A549 (cell line): ENCODE results near the gene TNFRSF13B. TPM values are rescaled to one million over a fixed set of nuclear protein-coding genes. Genes with fewer than 3 reads are reported as not detected.

Experiments
- ATAC-seq, 2 experiments: fragments of 200-7000 bp in 1 of 2; fragments of >200 bp in 1 of 2; cut with Nextera tagmentation in 1 of 2; cut with Tn5 transposase in 1 of 2; 3 replicates each; pipeline versions ENCODE4 v1.8.0 to v1.9.1; 2018 to 2020; ENCODE audit warnings: mild to moderate bottlenecking in 1 of 2, moderate library complexity in 1 of 2
- CTCF ChIA-PET: fragments of 300-600 bp; sonication (Branson Sonifier 250); formaldehyde crosslinking; extraction: SDS; loops from one replicate; lab custom pipeline; 2021; ENCODE audit warnings: antibody characterized with exemption, inconsistent platforms; lab: Yijun Ruan, JAX
- POLR2A ChIA-PET: fragments of 350-600 bp; formaldehyde crosslinking; extraction: SDS; loops from one replicate; lab custom pipeline; 2021; ENCODE audit warnings: antibody characterized with exemption, inconsistent platforms; lab: Yijun Ruan, JAX
- DNase-seq, 2 experiments: peaks; one replicate each; pipeline versions ENCODE4 v3.0.0 to v3.0.0-alpha.2; 2011 to 2016; ENCODE audit warnings: low read depth in 1 of 2, low spot score in 1 of 2
- FAIRE-seq: peaks from 2 replicates; lab custom pipeline; 2011; peaks lifted over from hg19 to GRCh38; lab: Jason Lieb, UNC
- H3K27ac ChIP-seq, 2 experiments: fragments of >200 bp; sonication (Bioruptor Twin); formaldehyde crosslinking; 3 replicates each; pipeline ENCODE4 v1.5.1; 2016 to 2017
- H3K4me1 ChIP-seq: fragments of >200 bp; sonication (Bioruptor Twin); formaldehyde crosslinking; 3 replicates; pipeline ENCODE4 v1.6.1; 2016
- H3K4me2 ChIP-seq: fragments of >200 bp; sonication (Bioruptor Twin); formaldehyde crosslinking; 3 replicates; pipeline ENCODE4 v1.6.1; 2016
- H3K4me3 ChIP-seq: fragments of >200 bp; sonication (Bioruptor Twin); formaldehyde crosslinking; 3 replicates; pipeline ENCODE4 v1.5.1; 2016
- H3K9me3 ChIP-seq: fragments of >200 bp; sonication (Bioruptor Twin); formaldehyde crosslinking; 3 replicates; pipeline ENCODE4 v1.6.1; 2016
- CBX8 ChIP-seq: fragments of 200-600 bp; sonication (generic); IDR thresholded peaks from 2 replicates; pipeline ENCODE4 v1.6.1; 2016
- EHF ChIP-seq: fragments of 250-450 bp; sonication (Bioruptor Pico); IDR thresholded peaks from 2 replicates; pipeline ENCODE4 v1.5.0; 2020; ENCODE audit warnings: mild to moderate bottlenecking
- EP300 ChIP-seq, 2 experiments: fragments of >200 bp; sonication (Bioruptor Twin); formaldehyde crosslinking; IDR thresholded peaks; 2 replicates in 1 of 2; 3 replicates in 1 of 2; pipeline ENCODE4 v1.6.1; 2016 to 2017
- MYC ChIP-seq: IDR thresholded peaks from 2 replicates; pipeline ENCODE4 v1.6.1; 2012; ENCODE audit warnings: mild to moderate bottlenecking, inconsistent platforms, low read length, improper control_type of control experiment, borderline replicate concordance
- NR3C1 ChIP-seq: fragments of >200 bp; sonication (Bioruptor Twin); formaldehyde crosslinking; IDR thresholded peaks from 3 replicates; pipeline ENCODE4 v1.6.1; 2017
- PHF8 ChIP-seq: fragments of 200-600 bp; sonication (generic); IDR thresholded peaks from 2 replicates; pipeline ENCODE4 v1.6.1; 2016; ENCODE audit warnings: low read depth, mild to moderate bottlenecking, antibody characterized with exemption, moderate library complexity, borderline replicate concordance
- ZC3H11A ChIP-seq: fragments of 450-650 bp; IDR thresholded peaks from 2 replicates; pipeline ENCODE4 v1.6.1; 2014; ENCODE audit warnings: antibody characterized with exemption, mild to moderate bottlenecking
- ZNF302 ChIP-seq: fragments of 250-450 bp; sonication (Bioruptor Pico); IDR thresholded peaks from 2 replicates; pipeline ENCODE4 v1.9.0; 2021; ENCODE audit warnings: inconsistent platforms, mild to moderate bottlenecking, moderate library complexity
- ZSCAN20 ChIP-seq: fragments of 250-450 bp; sonication (Bioruptor Pico); IDR thresholded peaks from 2 replicates; pipeline ENCODE4 v1.8.0; 2022; ENCODE audit warnings: mild to moderate bottlenecking, moderate library complexity
- WGBS: methylation state at CpG from one replicate; pipeline ENCODE4 v1.1.6; 2017; ENCODE audit errors: missing lambda C conversion rate; 5-methylcytosine and 5-hydroxymethylcytosine counted together
- polyA plus RNA-seq, 4 experiments: library from polyadenylated mRNA; depleted of rRNA in 3 of 4; stranded (reverse); fragments of >200 nt; fragmentation: RNase III in 1 of 4; extraction: RNeasy Plus Mini Kit Qiagen cat#74134 plus additional on column Dnase treatment in 1 of 4; gene quantifications; 2 replicates in 3 of 4; 3 replicates in 1 of 4; pipeline ENCODE4 v1.2.3, GENCODE V29; 2011 to 2017
- TF ChIP-seq, protein P1 (sequence below): fragments of 200-600 bp; sonication (generic); IDR thresholded peaks from 2 replicates; pipeline ENCODE4 v1.6.1; 2016; ENCODE audit warnings: antibody characterized with exemption, mild to moderate bottlenecking, moderate library complexity
- TF ChIP-seq, protein P2 (sequence below): fragments of 150-350 bp; IDR thresholded peaks from 2 replicates; pipeline ENCODE4 v1.6.1; 2014; ENCODE audit warnings: low read depth, mild to moderate bottlenecking, low read length

Gene TNFRSF13B
- polyA plus RNA-seq, 2 of the 4 experiments (the other 2 are of a cell fraction): not detected

DNA sequence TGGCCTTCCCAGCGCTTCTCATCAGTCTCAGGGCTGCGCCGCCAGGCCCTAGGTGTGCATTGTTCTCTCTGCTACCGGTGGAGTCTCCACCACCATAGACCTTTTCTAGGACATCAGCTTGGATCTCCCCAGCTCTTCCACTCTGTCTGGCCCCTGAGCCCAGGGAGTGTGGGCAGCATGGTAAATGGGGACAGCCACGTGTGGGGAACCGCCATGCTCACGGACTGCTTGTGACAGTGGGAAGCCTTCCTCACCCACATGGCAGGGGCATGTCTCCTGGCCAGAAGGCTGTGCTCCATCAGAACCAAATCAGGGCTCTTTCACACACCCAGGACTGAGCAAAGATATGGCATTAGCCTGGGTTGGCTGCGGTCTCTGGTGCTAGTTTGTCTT lies 51.3 kb downstream of the TNFRSF13B start (continued):
- TF ChIP-seq, protein P1, sequence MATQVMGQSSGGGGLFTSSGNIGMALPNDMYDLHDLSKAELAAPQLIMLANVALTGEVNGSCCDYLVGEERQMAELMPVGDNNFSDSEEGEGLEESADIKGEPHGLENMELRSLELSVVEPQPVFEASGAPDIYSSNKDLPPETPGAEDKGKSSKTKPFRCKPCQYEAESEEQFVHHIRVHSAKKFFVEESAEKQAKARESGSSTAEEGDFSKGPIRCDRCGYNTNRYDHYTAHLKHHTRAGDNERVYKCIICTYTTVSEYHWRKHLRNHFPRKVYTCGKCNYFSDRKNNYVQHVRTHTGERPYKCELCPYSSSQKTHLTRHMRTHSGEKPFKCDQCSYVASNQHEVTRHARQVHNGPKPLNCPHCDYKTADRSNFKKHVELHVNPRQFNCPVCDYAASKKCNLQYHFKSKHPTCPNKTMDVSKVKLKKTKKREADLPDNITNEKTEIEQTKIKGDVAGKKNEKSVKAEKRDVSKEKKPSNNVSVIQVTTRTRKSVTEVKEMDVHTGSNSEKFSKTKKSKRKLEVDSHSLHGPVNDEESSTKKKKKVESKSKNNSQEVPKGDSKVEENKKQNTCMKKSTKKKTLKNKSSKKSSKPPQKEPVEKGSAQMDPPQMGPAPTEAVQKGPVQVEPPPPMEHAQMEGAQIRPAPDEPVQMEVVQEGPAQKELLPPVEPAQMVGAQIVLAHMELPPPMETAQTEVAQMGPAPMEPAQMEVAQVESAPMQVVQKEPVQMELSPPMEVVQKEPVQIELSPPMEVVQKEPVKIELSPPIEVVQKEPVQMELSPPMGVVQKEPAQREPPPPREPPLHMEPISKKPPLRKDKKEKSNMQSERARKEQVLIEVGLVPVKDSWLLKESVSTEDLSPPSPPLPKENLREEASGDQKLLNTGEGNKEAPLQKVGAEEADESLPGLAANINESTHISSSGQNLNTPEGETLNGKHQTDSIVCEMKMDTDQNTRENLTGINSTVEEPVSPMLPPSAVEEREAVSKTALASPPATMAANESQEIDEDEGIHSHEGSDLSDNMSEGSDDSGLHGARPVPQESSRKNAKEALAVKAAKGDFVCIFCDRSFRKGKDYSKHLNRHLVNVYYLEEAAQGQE: no peak
- no peak for TF ChIP-seq EP300 (IDR thresholded peaks at IDR 0.05)

DNA sequence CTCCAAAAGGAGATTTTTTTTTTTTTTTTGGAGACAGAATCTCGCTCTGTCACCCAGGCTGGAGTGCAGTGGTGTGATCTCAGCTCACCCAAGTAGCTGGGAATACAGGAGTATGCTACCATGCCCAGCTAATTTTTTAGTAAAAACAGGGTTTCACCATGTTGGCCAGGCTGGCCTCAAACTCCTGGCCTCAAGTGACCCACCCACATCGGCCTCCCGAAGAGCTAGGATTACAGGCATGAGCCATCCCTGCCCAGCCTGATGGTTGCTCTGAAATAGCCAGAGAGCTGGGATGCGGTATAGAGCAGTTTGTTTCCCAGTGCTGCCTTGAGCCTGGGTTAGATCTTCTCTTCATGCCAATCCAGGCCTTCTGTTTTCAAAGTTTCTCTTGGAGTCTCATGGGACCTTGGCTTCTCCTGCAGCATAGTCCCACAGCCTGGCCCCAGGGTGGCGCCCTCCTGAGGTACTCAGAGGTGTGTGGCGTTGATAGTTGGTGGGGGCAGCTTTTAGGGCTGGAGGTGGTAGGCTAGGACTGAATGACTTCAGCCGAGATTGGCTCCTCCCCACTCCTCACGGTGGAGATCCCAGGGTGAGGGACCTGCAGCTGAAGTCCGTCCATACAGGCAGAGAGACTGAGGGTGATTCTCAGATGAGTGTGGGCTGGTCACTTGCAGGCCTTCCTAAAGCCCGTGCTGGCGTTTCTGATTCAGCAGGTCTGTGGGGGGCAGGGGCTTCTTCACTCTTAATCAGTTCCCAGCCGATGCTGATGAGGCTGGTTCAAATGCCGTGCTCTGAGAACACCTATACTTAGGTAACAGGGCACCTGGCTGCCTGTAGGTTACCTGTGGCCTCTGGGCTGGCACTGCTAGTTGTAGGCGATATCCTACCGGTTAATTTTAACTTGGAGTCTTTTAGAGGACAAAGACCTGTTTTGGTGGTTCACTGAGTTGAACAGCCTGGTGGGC lies 52.0 kb downstream of the TNFRSF13B start:
- no peak overlapping the region for H3K27ac ChIP-seq
- H3K4me3 ChIP-seq: no peak overlapping the region
- TF ChIP-seq EHF (CRISPR knock-in tag) (no peak), ZNF302 (CRISPR knock-in tag) (no peak), ZSCAN20 (CRISPR knock-in tag) (no peak), ZC3H11A (no peak)
- TF ChIP-seq, protein P1: no peak
- TF ChIP-seq, protein P2, sequence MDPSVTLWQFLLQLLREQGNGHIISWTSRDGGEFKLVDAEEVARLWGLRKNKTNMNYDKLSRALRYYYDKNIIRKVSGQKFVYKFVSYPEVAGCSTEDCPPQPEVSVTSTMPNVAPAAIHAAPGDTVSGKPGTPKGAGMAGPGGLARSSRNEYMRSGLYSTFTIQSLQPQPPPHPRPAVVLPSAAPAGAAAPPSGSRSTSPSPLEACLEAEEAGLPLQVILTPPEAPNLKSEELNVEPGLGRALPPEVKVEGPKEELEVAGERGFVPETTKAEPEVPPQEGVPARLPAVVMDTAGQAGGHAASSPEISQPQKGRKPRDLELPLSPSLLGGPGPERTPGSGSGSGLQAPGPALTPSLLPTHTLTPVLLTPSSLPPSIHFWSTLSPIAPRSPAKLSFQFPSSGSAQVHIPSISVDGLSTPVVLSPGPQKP: no peak
- FAIRE-seq: no peak
- no peak for DNase-seq
- 79% methylated on average over 15 of the region's 15 CpGs for WGBS
- H3K9me3 ChIP-seq: no peaks in the 10 kb centered on the region
- ATAC-seq: peak in 1 of 2 experiments; percentile 15; a peak in 1 of 6 replicates
- CTCF ChIA-PET: interaction anchor here (0.6 to 1.0 kb wide), 2 partner anchors 61 to 1193 kb away, joined by 3 read pairs; no protein-coding TSS in a partner anchor
- H3K4me2 ChIP-seq: no peak overlapping the region
- POLR2A ChIA-PET: no interaction called here
- no peaks in the 10 kb centered on the region for H3K4me1 ChIP-seq

DNA sequence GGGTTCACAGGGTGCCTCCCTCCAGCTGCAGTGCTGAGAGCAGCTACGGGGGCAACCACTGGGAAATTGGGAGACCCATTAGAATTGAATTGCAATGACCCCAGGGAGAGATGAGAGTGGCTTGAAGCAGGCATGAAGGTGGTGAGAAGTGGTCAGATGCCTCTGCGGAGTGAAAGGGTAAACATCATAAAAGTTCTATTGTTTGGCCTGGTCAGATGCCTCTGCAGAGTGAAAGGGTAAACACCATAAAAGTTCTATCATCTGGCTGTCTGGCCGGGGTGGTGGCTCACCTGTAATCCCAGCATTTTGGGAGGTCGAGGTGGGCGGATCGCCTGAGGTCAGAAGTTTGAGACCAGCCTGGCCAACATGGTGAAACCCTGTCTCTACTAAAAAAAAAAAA lies 53.5 kb downstream of the TNFRSF13B start:
- ATAC-seq: no peak

More for the DNA sequence above, 53.5 kb downstream of the TNFRSF13B start:
- CTCF ChIA-PET: interaction anchor here (1.0 kb wide), 1 partner anchor 73 kb away, joined by 4 read pairs; no protein-coding TSS in a partner anchor
- H3K4me1 ChIP-seq: no peaks in the 10 kb centered on the region
- no peak overlapping the region for H3K27ac ChIP-seq
- TF ChIP-seq NR3C1 (no peak), CBX8 (no peak), MYC (no peak), PHF8 (no peak)
- no peaks in the 10 kb centered on the region for H3K9me3 ChIP-seq
- POLR2A ChIA-PET: no interaction called here
- no peak overlapping the region for H3K4me2 ChIP-seq
- DNase-seq: no peak
- 45% methylated on average over 6 of the region's 6 CpGs for WGBS
- FAIRE-seq: no peak
- H3K4me3 ChIP-seq: no peak overlapping the region
